ENCODE measurements around the gene PEX12.

GRCh38 chr17:35577830-35578196, 558 bp downstream of the PEX12 start:
- TF ChIP-seq CTCF (conservative IDR thresholded peaks at IDR 0.05; ENCODE audit: low read depth, low read length) (no peak), EZH2phosphoT487 (IDR thresholded peaks at IDR 0.05; ENCODE audit: borderline replicate concordance, low read length) (no peak), EZH2 (IDR thresholded peaks at IDR 0.05; ENCODE audit: low read length, unreplicated experiment) (no peak)
